Suprapubic skin (tissue), 4 donors: ENCODE data around the gene SNN. TPM values are rescaled to one million over a fixed set of nuclear protein-coding genes. Genes with fewer than 3 reads are reported as not detected.

Source experiments
- DNase-seq, 2 donors: peaks; one replicate each; pipeline ENCODE4 v3.0.0-alpha.2; 2019; ENCODE audit warnings: low spot score in 2 of 2
- H3K27ac ChIP-seq: fragments of 200-600 bp; sonication (generic); one replicate; pipeline ENCODE4 v1.5.1; 2019
- H3K27me3 ChIP-seq: fragments of 200-600 bp; sonication (generic); one replicate; pipeline ENCODE4 v1.5.1; 2019
- H3K36me3 ChIP-seq: fragments of 200-600 bp; sonication (generic); one replicate; pipeline ENCODE4 v1.5.1; 2019
- H3K4me1 ChIP-seq: fragments of 200-600 bp; sonication (generic); one replicate; pipeline ENCODE4 v1.5.1; 2019
- H3K4me3 ChIP-seq: fragments of 200-600 bp; sonication (generic); one replicate; pipeline ENCODE4 v1.5.1; 2019; ENCODE audit warnings: mild to moderate bottlenecking
- H3K9me3 ChIP-seq: fragments of 200-600 bp; sonication (generic); one replicate; pipeline ENCODE4 v1.5.1; 2019
- CTCF ChIP-seq, 2 donors: fragments of 200-600 bp in 1 of 2; fragments of 450-650 bp in 1 of 2; sonication (generic) in 1 of 2; IDR thresholded peaks; one replicate each; pipeline ENCODE4 v1.5.1; 2016 to 2019; ENCODE audit warnings: antibody characterized with exemption in 2 of 2, mild to moderate bottlenecking in 1 of 2, moderate library complexity in 1 of 2
- EP300 ChIP-seq: sonication (generic); formaldehyde crosslinking; IDR thresholded peaks from one replicate; pipeline ENCODE4 v1.6.1; 2017; ENCODE audit warnings: antibody characterized with exemption
- POLR2A ChIP-seq, 2 donors: fragments of 450-650 bp; IDR thresholded peaks; one replicate each; pipeline ENCODE4 v1.6.1; 2017; ENCODE audit warnings: antibody characterized with exemption in 2 of 2, mild to moderate bottlenecking in 2 of 2, moderate library complexity in 2 of 2
- POLR2AphosphoS5 ChIP-seq, 3 donors: sonication (generic); formaldehyde crosslinking; IDR thresholded peaks; one replicate each; pipeline ENCODE4 v1.6.1; 2017; ENCODE audit warnings: antibody characterized with exemption in 3 of 3
- WGBS: methylation state at CpG from one replicate; pipeline ENCODE4 v1.1.5; 2018; 5-methylcytosine and 5-hydroxymethylcytosine counted together
- total RNA-seq, 4 donors: library from RNA; depleted of rRNA; stranded (reverse); fragments of >200 nt; gene quantifications; one replicate each; pipeline ENCODE4 v1.1.0, GENCODE V29; 2016

Gene SNN
- total RNA-seq, 4 donors from 2014 or later, result 17.0 to 32.7 (median 24.6) TPM

DNA sequence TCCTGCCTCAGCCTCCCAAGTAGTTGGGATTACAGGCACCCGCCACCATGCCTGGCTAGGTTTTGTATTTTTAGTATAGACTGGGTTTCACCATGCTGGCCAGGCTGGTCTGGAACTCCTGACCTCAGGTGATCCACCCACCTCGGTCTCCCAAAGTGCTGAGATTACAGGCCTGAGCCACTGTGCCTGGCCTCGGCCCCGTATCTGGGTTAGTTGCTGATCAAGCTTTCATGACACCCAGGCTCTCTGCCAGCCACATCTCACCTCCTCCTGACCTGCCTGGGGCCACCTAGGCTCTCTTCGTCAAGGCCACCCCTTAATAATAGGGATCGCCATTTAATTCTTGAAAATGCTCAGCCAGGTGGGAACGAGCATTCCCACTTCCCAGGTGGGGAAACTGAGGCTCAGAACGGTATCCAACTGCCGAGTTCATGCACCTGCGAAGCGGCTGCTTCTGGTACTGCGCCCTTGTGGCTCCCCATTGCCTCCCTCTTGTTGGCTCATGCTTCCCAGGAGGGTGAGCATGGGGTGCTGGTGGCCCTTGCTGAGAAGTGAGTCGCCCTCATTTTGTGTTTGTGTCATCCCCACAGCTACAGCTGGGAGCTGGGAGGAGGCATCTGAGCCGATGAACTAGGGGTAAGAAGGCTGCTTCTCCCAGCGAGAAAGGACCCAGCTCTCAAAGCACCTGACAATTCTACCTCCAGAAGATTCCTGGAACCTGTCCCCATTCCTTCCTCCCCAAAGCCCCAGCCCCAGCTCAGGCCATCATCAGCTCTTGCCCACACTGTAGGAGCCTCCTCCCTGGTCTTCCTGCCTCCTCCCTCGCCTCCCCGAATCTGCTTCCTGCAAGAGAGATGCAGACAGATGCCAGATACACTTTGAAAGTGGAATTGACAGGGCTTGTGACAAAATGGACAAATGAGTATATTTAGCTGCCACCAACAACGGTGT, 17.3 kb upstream of the SNN start:
- no peaks in the 10 kb centered on the region for H3K9me3 ChIP-seq
- DNase-seq, result no peak
- H3K4me1 ChIP-seq, result no peaks in the 10 kb centered on the region
- no peak overlapping the region for H3K4me3 ChIP-seq
- no peaks in the 10 kb centered on the region for H3K36me3 ChIP-seq
- 85% methylated on average over 18 of the region's 18 CpGs for WGBS
- TF ChIP-seq EP300, result no peak
- no peak for TF ChIP-seq CTCF (IDR thresholded peaks at IDR 0.05)
- no peak for TF ChIP-seq POLR2A (IDR thresholded peaks at IDR 0.05)
- TF ChIP-seq POLR2AphosphoS5 (IDR thresholded peaks at IDR 0.05), result no peak
- no peaks in the 10 kb centered on the region for H3K27me3 ChIP-seq
- no peak overlapping the region for H3K27ac ChIP-seq

DNA sequence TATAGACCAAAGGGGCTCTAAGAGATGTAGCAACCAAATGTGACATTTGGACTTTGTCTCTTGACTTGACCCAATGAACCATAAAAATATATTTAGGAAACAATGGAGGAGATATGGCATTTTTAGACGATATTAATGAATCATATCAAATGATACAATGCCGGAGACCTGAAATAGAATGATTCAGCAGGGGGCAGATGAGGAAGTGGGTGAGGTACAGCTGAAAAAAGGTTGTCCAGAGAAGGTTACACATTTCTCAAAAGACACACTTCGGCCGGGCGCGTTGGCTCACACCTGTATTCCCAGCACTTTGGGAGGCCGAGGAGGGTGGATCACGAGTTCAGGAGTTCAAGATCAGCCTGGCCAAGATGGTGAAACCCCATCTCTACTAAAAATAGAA, 16.5 kb upstream of the SNN start:
- Histone ChIP-seq H3K27ac (no peak overlapping the region), H3K9me3 (no peaks in the 10 kb centered on the region), H3K4me1 (no peaks in the 10 kb centered on the region), H3K27me3 (no peaks in the 10 kb centered on the region), H3K4me3 (no peak overlapping the region), H3K36me3 (no peaks in the 10 kb centered on the region)
- 79% methylated on average over 8 of the region's 8 CpGs for WGBS
- TF ChIP-seq EP300 (no peak), POLR2A (IDR thresholded peaks at IDR 0.05) (no peak), CTCF (IDR thresholded peaks at IDR 0.05) (no peak), POLR2AphosphoS5 (IDR thresholded peaks at IDR 0.05) (no peak)
- no peak for DNase-seq

DNA sequence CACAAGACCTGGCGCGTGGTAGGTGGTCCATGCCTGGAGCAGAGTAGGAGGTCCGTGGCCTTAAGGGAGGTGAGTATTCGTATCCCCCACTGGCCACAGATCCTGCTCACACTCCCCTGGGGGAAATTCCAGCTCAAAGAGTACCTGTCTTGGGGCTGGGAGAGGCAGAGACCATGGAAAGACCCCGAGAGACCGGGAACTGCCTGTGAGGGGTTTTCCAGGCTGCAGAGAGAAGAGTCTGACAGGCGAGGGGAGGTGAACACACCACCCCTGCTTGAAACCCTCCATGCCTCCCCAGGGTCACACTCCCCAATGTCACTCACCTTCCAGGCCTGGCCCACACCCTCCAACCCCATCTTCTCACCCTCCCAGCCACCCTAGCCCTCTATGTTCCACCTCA, 12.6 kb upstream of the SNN start:
- Histone ChIP-seq H3K9me3 (no peaks in the 10 kb centered on the region), H3K27me3 (no peaks in the 10 kb centered on the region), H3K27ac (no peak overlapping the region), H3K4me3 (no peak overlapping the region), H3K36me3 (no peaks in the 10 kb centered on the region), H3K4me1 (peaks cover 16% of the 10 kb centered on the region)
- no peak for DNase-seq
- 87% methylated on average over 7 of the region's 7 CpGs for WGBS
- TF ChIP-seq EP300 (no peak), POLR2AphosphoS5 (IDR thresholded peaks at IDR 0.05) (no peak), POLR2A (IDR thresholded peaks at IDR 0.05) (no peak), CTCF (IDR thresholded peaks at IDR 0.05) (no peak)

GRCh38 chr16:11657556-11657955, 10.7 kb upstream of the SNN start:
- no peak overlapping the region for H3K4me3 ChIP-seq
- H3K27ac ChIP-seq, result no peak overlapping the region
- no peaks in the 10 kb centered on the region for H3K36me3 ChIP-seq
- H3K9me3 ChIP-seq, result no peaks in the 10 kb centered on the region
- 85% methylated on average over 8 of the region's 8 CpGs for WGBS
- TF ChIP-seq EP300 (no peak), CTCF (IDR thresholded peaks at IDR 0.05) (no peak), POLR2A (IDR thresholded peaks at IDR 0.05) (no peak), POLR2AphosphoS5 (IDR thresholded peaks at IDR 0.05) (no peak)
- H3K27me3 ChIP-seq, result no peaks in the 10 kb centered on the region
- H3K4me1 ChIP-seq, result peaks cover 16% of the 10 kb centered on the region
- DNase-seq, result no peak

- Histone ChIP-seq H3K27ac (peak overlapping the region; percentile 78), H3K9me3 (no peaks in the 10 kb centered on the region), H3K4me1 (peaks cover 16% of the 10 kb centered on the region), H3K27me3 (no peaks in the 10 kb centered on the region), H3K4me3 (no peak overlapping the region), H3K36me3 (no peaks in the 10 kb centered on the region)
- DNase-seq, result no peak
- 63% methylated on average over 16 of the region's 19 CpGs for WGBS
- TF ChIP-seq POLR2AphosphoS5 (IDR thresholded peaks at IDR 0.05) (no peak), CTCF (IDR thresholded peaks at IDR 0.05) (no peak), POLR2A (IDR thresholded peaks at IDR 0.05) (no peak), EP300 (no peak)
Measured at GRCh38 chr16:11658896-11659708, 9.2 kb upstream of the SNN start.
